MCF 10A (cell line): ENCODE data around the gene MMP23B. TPM values are rescaled to one million over a fixed set of nuclear protein-coding genes. Genes with fewer than 3 reads are reported as not detected.

Source experiments
- BruUV-seq: library from RNA; stranded (reverse); fragments of 400-500 nt; replicated peaks from 2 replicates; lab custom pipeline; 2021; lab: Mats Ljungman, UMichigan
- CTCF ChIA-PET: fragments of 300-600 bp; sonication (Branson Sonifier 250); formaldehyde crosslinking; extraction: SDS; loops from one replicate; lab custom pipeline; 2021; ENCODE audit warnings: antibody characterized with exemption, inconsistent platforms; lab: Yijun Ruan, JAX
- POLR2A ChIA-PET: fragments of 300-600, 350-650 bp; sonication (Branson Sonifier 250); formaldehyde crosslinking; extraction: SDS; loops from one replicate; lab custom pipeline; 2020; ENCODE audit warnings: antibody characterized with exemption, inconsistent platforms; lab: Yijun Ruan, JAX
- DNase-seq: peaks from one replicate; pipeline ENCODE4 v3.0.0-alpha.2; 2018; ENCODE audit not compliant: unreplicated experiment
- H3K27ac Mint-ChIP-seq: one replicate; pipeline ENCODE4 v1.8.0; 2022; ENCODE audit warnings: mild to moderate bottlenecking, low read depth, mixed read lengths; ENCODE audit not compliant: unreplicated experiment
- H3K27me3 Mint-ChIP-seq: one replicate; pipeline ENCODE4 v1.8.0; 2022; ENCODE audit warnings: mixed read lengths; ENCODE audit not compliant: insufficient read depth, unreplicated experiment
- H3K36me3 Mint-ChIP-seq: one replicate; pipeline ENCODE4 v1.8.0; 2022; ENCODE audit warnings: mild to moderate bottlenecking, moderate library complexity, mixed read lengths; ENCODE audit not compliant: insufficient read depth, unreplicated experiment
- H3K4me1 Mint-ChIP-seq: one replicate; pipeline ENCODE4 v1.8.0; 2022; ENCODE audit warnings: mixed read lengths; ENCODE audit not compliant: insufficient read depth, unreplicated experiment
- H3K4me3 Mint-ChIP-seq: one replicate; pipeline ENCODE4 v1.8.0; 2022; ENCODE audit warnings: mild to moderate bottlenecking, moderate library complexity, mixed read lengths; ENCODE audit not compliant: unreplicated experiment
- H3K9me3 Mint-ChIP-seq: one replicate; pipeline ENCODE4 v1.8.0; 2022; ENCODE audit warnings: mixed read lengths; ENCODE audit not compliant: unreplicated experiment
- CTCF ChIP-seq: fragments of 200-600 bp; IDR thresholded peaks from one replicate; pipeline ENCODE4 v1.8.0; 2022; ENCODE audit warnings: antibody characterized with exemption, mild to moderate bottlenecking; ENCODE audit not compliant: unreplicated experiment
- intact Hi-C: fragments of 100-400 bp; cut with micrococcal nuclease; formaldehyde crosslinking; loops from 2 replicates; pipeline ENCODE4 v1.14.1; 2022
- total RNA-seq: library from RNA; stranded (reverse); gene quantifications from 2 replicates; pipeline ENCODE4 v1.2.3, GENCODE V29; 2022

The MMP23B gene
- total RNA-seq, 1 experiment from 2014 or later, result 1.7 TPM

GRCh38 chr1:1678581-1679380 lies 46.8 kb downstream of the MMP23B start:
- H3K36me3 Mint-ChIP-seq, result peaks cover 42% of the 10 kb centered on the region
- H3K4me3 Mint-ChIP-seq, result no peak overlapping the region
- H3K4me1 Mint-ChIP-seq, result peaks cover 8% of the 10 kb centered on the region
- H3K27ac Mint-ChIP-seq, result peak overlapping the region; percentile 42
- peak; percentile 21 for TF ChIP-seq CTCF
- POLR2A ChIA-PET, result no interaction called here
- H3K27me3 Mint-ChIP-seq, result no peaks in the 10 kb centered on the region
- CTCF ChIA-PET, result interaction anchor here (0.5 kb wide), 2 partner anchors 65 to 105 kb away, joined by 4 to 5 read pairs; no protein-coding TSS in a partner anchor
- intact Hi-C loops, result no loop called here
- H3K9me3 Mint-ChIP-seq, result no peaks in the 10 kb centered on the region
- DNase-seq, result no peak
- no TSS peak for BruUV-seq

- ChIA-PET CTCF (interaction anchor here (0.6 to 0.9 kb wide), 2 partner anchors 15 to 39 kb away, joined by 3 read pairs; no protein-coding TSS in a partner anchor), POLR2A (interaction anchor here (0.7 kb wide), 1 partner anchor 52 kb away, joined by 5 read pairs; no protein-coding TSS in a partner anchor)
- H3K4me3 Mint-ChIP-seq, result no peak overlapping the region
- BruUV-seq, result no TSS peak
- intact Hi-C loops, result no loop called here
- H3K27ac Mint-ChIP-seq, result no peak overlapping the region
- H3K9me3 Mint-ChIP-seq, result no peaks in the 10 kb centered on the region
- no peak for TF ChIP-seq CTCF
- peaks cover 32% of the 10 kb centered on the region for H3K36me3 Mint-ChIP-seq
- H3K4me1 Mint-ChIP-seq, result peaks cover 10% of the 10 kb centered on the region
- no peaks in the 10 kb centered on the region for H3K27me3 Mint-ChIP-seq
- no peak for DNase-seq
Observed at GRCh38 chr1:1680031-1680911, 48.3 kb downstream of the MMP23B start.

GRCh38 chr1:1680912-1681273 lies 48.9 kb downstream of the MMP23B start:
- Mint-ChIP-seq H3K27ac (no peak overlapping the region), H3K36me3 (peaks cover 39% of the 10 kb centered on the region), H3K4me3 (no peak overlapping the region), H3K4me1 (peaks cover 13% of the 10 kb centered on the region), H3K9me3 (no peaks in the 10 kb centered on the region), H3K27me3 (no peaks in the 10 kb centered on the region)
- BruUV-seq, result no TSS peak
- POLR2A ChIA-PET, result interaction anchor here (0.7 kb wide), 2 partner anchors 29 to 53 kb away, joined by 3 to 5 read pairs; no protein-coding TSS in a partner anchor
- intact Hi-C loops, result no loop called here
- DNase-seq, result no peak
- CTCF ChIA-PET, result interaction anchor here (0.9 kb wide), 1 partner anchor 16 kb away, joined by 3 read pairs; no protein-coding TSS in a partner anchor
- TF ChIP-seq CTCF, result no peak
